ENCODE results near the gene PHF2.

The PHF2 gene

GRCh38 chr9:93576258-93577077 lies at the start of gene PHF2:
Gene PHF2, plus strand, starts transcription at chr9:93576584. Its CDS starts 190 bp downstream, at chr9:93576774.
- TF ChIP-seq GATA2 (IDR thresholded peaks at IDR 0.05; ENCODE audit: low read depth, low read length) = no peak
- no peak for TF ChIP-seq GATA3 (IDR thresholded peaks at IDR 0.05; ENCODE audit: low read depth, low read length)

DNA sequence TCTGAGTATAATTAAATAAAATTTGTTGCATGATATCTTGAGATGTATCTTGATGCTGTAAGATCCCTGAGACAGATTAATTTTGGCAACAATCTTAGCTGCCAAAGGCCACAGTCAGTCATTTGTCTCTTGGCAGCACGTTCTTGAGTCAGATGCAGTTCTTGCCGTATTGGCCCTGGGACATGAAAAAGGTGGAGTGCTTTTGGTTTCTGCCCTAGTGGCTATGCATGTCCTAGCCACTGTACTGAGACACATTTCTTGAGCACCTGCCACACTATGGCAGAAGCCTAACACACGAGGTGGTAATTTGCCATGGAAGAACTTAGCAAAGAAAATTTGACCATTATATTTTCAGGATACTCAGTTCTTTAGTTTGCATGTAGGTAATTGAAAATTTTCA lies 45.0 kb upstream of the PHF2 start:
- TF ChIP-seq GATA3 (IDR thresholded peaks at IDR 0.05; ENCODE audit: low read depth, low read length) (no peak), GATA2 (IDR thresholded peaks at IDR 0.05; ENCODE audit: low read depth, low read length) (no peak)

- TF ChIP-seq GATA3 (IDR thresholded peaks at IDR 0.05; ENCODE audit: low read depth, low read length) (no peak), GATA2 (IDR thresholded peaks at IDR 0.05; ENCODE audit: low read depth, low read length) (no peak)
Measured at GRCh38 chr9:93532141-93532540, 44.2 kb upstream of the PHF2 start.

GRCh38 chr9:93533863-93534262 lies 42.5 kb upstream of the PHF2 start:
- TF ChIP-seq GATA2 (IDR thresholded peaks at IDR 0.05; ENCODE audit: low read depth, low read length) (no peak), GATA3 (IDR thresholded peaks at IDR 0.05; ENCODE audit: low read depth, low read length) (no peak)

DNA sequence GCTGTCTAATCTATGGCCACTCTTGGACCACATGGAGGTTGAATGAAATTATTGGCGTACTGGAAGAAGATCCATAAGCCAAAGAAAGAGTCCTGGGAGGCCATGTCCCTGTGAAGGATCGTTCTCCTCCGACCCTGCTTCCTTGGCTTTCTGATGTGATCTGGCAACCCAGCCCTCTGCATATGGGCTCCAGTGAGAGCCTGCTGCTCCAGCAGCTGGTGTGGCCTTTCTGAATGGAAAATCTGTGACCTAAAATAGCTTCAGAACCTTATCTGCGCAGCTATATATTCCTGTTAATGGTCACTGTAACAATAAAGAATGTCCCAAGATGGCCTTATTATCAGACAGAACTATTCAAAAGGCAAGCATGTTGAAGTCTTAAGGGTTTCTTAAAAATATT lies 40.2 kb upstream of the PHF2 start:
- TF ChIP-seq GATA3 (IDR thresholded peaks at IDR 0.05; ENCODE audit: low read depth, low read length) (no peak), GATA2 (IDR thresholded peaks at IDR 0.05; ENCODE audit: low read depth, low read length) (no peak)

DNA sequence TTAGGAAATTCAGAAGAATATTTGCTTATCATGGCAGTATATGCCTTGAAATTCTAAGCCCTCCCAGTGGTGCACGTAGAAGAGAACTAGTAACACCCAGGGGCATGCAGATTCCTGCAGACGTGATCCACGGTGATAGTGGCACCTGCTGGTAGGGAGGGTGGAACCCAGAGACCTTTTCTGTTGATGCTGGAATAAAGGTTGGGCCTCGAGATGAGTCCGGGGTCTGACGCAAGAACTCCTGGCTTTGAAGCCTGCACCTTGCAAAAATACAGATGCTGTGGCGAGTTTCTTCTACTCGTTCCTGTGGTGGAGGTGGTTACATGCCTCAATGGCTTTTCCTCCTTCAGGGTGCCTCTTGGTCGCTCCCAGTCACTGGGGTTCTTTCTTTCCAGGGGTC lies 39.5 kb upstream of the PHF2 start:
- TF ChIP-seq GATA3 (IDR thresholded peaks at IDR 0.05; ENCODE audit: low read depth, low read length) = no peak

GRCh38 chr9:93540305-93540704 lies 36.1 kb upstream of the PHF2 start:
- no peak for TF ChIP-seq GATA2 (IDR thresholded peaks at IDR 0.05; ENCODE audit: low read depth, low read length)
- TF ChIP-seq GATA3 (IDR thresholded peaks at IDR 0.05; ENCODE audit: low read depth, low read length) = no peak

GRCh38 chr9:93541005-93541404 lies 35.4 kb upstream of the PHF2 start:
- TF ChIP-seq GATA3 (IDR thresholded peaks at IDR 0.05; ENCODE audit: low read depth, low read length) = no peak
- no peak for TF ChIP-seq GATA2 (IDR thresholded peaks at IDR 0.05; ENCODE audit: low read depth, low read length)

DNA sequence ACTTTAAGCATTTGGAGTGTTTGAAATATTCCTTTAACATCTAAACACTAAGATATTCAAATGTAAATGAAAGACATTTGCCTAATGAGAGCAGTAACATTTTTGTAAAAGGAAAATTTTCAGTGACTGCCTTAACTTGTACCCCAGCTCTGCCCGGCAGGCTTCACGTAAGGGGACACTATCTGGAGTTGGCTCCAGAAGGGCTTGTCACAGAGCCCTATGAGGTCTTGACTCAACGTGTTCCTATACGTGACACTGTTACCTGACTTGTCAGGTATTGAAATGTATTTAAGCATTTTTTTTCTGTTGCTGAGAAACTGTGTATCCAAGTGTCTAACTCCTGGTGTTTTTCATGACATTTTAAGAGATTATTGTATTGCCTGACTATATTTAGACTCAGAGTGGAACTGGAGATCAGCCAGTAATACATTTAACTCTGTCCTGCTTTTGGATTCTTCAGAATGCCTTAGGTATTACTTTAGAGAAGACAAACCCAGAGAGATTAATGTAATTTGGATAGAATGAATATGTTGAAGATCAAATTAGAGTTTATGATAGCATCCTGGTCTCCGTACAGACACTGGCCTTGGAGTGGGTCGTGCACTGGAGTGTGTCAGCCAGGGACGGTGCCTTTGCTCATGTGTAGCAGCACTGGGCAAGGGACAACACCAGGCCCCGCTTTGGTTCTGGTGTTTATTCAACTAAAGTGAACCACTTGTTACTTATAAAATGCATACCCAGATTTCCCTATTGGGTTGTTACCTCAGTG lies 34.6 kb upstream of the PHF2 start:
- TF ChIP-seq GATA3 (IDR thresholded peaks at IDR 0.05; ENCODE audit: low read depth, low read length) (no peak), GATA2 (IDR thresholded peaks at IDR 0.05; ENCODE audit: low read depth, low read length) (no peak)

- TF ChIP-seq GATA3 (IDR thresholded peaks at IDR 0.05; ENCODE audit: low read depth, low read length) = no peak
Measured at GRCh38 chr9:93543117-93543516, 33.3 kb upstream of the PHF2 start.

DNA sequence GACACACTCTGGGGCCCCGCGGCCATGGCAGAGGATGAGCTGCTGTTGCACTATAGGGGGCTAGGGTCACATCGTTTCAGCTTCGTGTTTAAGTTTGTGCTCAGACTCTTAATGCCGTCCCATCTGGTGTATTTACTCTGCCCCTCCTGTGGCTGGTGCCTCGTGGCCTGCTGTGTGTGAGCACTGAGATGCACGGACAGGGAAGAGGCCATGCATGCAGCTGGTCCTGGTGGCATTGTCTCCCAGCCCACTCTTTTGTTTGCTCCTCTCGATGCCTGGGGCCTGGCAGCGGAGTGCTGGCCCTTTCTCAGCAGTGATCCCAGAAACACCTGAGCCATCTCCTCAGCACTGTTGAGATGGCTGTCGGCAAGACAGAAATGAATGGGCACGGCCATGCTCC lies 30.0 kb upstream of the PHF2 start:
- no peak for TF ChIP-seq GATA2 (IDR thresholded peaks at IDR 0.05; ENCODE audit: low read depth, low read length)
- TF ChIP-seq GATA3 (IDR thresholded peaks at IDR 0.05; ENCODE audit: low read depth, low read length) = no peak

- TF ChIP-seq GATA2 (IDR thresholded peaks at IDR 0.05; ENCODE audit: low read depth, low read length) = no peak
- no peak for TF ChIP-seq GATA3 (IDR thresholded peaks at IDR 0.05; ENCODE audit: low read depth, low read length)
Measured at GRCh38 chr9:93549611-93550010, 26.8 kb upstream of the PHF2 start.

- no peak for TF ChIP-seq GATA2 (IDR thresholded peaks at IDR 0.05; ENCODE audit: low read depth, low read length)
- TF ChIP-seq GATA3 (IDR thresholded peaks at IDR 0.05; ENCODE audit: low read depth, low read length) = no peak
Measured at GRCh38 chr9:93552923-93553322, 23.5 kb upstream of the PHF2 start.

GRCh38 chr9:93555370-93555769 lies 21.0 kb upstream of the PHF2 start:
- no peak for TF ChIP-seq GATA2 (IDR thresholded peaks at IDR 0.05; ENCODE audit: low read depth, low read length)
- TF ChIP-seq GATA3 (IDR thresholded peaks at IDR 0.05; ENCODE audit: low read depth, low read length) = no peak
